ENCODE data around the gene OR52E1.

DNA sequence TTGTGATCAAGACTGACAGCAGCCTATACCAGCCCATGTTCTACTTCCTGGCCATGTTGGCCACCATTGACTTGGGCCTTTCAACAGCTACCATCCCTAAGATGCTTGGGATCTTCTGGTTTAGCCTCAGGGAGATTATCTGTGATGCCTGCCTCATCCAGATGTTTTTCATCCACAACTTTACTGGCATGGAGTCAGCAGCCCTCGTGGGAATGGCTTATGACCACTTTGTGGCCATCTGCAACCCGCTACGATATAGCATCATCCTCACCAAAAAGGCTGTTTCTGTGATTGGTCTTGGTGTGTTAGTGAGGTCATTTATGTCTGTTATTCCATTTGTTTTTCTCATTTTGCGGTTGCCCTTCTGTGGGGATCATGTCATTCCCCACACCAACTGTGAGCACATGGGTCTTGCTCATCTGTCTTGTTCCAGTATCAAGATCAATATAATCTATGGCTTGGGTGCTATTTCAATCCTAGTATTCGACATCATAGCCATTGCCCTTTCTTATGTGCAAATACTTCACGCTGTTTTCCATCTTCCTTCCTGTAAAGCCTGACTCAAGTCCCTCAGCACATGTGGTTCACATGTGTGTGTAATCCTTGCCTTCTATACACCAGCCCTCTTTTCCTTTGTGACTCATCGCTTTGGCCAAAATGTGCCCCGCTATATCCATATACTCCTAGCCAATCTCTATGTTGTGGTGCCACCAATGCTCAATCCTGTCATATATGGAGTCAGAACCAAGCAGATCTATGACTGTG, 23.6 kb downstream of the OR52E1 start:
- TF ChIP-seq, protein P1, sequence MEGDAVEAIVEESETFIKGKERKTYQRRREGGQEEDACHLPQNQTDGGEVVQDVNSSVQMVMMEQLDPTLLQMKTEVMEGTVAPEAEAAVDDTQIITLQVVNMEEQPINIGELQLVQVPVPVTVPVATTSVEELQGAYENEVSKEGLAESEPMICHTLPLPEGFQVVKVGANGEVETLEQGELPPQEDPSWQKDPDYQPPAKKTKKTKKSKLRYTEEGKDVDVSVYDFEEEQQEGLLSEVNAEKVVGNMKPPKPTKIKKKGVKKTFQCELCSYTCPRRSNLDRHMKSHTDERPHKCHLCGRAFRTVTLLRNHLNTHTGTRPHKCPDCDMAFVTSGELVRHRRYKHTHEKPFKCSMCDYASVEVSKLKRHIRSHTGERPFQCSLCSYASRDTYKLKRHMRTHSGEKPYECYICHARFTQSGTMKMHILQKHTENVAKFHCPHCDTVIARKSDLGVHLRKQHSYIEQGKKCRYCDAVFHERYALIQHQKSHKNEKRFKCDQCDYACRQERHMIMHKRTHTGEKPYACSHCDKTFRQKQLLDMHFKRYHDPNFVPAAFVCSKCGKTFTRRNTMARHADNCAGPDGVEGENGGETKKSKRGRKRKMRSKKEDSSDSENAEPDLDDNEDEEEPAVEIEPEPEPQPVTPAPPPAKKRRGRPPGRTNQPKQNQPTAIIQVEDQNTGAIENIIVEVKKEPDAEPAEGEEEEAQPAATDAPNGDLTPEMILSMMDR (IDR thresholded peaks at IDR 0.05): no peak
- TF ChIP-seq POLR2A (IDR thresholded peaks at IDR 0.05): no peak
